GM21528 (cell line): Measurements from ENCODE around the gene MRPL43.
A peak's percentile ranks its signal among the peaks of the same experiment; 100 is the strongest.
"Not testable (repeated sequence)": the region's sequence is repeated elsewhere in the genome, so short reads cannot be mapped to it uniquely, and the experiment has no call there.

Experiments
- ATAC-seq: cut with Tn5 transposase; IDR thresholded peaks from one replicate; pipeline ENCODE4 v1.9.1; 2021; ENCODE audit warnings: mild to moderate bottlenecking, moderate library complexity; ENCODE audit not compliant: unreplicated experiment, low FRiP score

Gene MRPL43

DNA sequence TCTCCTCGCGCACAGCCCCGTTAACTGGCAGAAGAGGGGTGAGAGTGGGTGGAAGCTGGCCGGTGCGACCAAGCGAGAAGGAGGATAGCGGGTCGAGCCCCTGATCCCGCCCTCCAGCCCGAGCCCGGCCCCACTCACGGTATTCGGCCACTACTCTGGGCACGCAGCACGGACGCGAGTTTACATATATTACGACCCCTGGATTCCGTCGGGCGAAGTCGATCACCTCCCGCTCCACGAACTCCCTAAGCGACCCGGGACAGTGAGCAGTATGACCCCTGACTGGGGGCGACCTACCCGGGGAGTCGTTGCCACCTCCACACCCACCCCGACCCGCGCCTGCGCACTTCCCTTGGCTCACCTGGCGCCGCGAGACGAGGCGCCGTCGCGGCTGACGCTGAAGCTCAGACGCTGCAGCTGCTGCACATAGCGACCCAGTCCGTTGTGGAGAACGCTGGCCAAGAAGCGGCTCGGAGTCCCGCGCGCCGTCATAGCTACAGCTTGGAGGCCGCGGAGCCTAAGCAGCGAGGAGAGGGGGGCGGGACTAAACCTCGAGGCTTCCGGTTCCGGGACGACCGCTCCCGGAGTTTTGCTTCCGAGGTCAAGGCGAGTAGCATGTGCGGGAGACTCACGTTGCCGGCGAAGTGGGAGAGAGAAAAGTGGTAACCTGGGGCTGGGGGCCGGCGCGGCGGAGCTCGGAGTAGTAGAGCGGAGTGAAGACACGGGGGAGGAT, at the start of gene MRPL43, which contains the start of gene TWNK:
Gene MRPL43 (minus strand): TSS at position 546 of the 733 bp plus-strand sequence. CDS start 54 bp downstream, at position 492.
Gene TWNK (plus strand): TSS at position 592 of the 733 bp plus-strand sequence. CDS start 668 bp downstream, outside the sequence.
- ATAC-seq: peak; percentile 85

DNA sequence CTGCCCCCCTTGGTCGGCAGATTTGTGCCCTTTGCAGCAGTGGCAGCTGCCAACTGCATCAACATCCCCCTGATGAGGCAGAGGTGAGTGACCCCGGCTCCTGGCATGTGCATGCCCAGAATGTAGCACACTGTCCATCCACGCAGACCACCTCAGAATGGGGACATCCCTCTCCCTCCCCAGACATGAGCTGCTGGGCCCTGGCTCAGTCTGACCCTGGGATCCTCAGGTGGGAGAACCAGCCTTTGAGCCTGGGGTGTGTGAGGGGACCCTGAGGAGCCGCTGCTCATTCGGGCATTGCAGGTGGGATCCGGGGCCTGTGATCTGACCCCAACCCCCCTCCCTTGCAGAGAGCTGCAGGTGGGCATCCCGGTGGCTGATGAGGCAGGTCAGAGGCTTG, 49.4 kb upstream of the MRPL43 start:
- no peak for ATAC-seq

DNA sequence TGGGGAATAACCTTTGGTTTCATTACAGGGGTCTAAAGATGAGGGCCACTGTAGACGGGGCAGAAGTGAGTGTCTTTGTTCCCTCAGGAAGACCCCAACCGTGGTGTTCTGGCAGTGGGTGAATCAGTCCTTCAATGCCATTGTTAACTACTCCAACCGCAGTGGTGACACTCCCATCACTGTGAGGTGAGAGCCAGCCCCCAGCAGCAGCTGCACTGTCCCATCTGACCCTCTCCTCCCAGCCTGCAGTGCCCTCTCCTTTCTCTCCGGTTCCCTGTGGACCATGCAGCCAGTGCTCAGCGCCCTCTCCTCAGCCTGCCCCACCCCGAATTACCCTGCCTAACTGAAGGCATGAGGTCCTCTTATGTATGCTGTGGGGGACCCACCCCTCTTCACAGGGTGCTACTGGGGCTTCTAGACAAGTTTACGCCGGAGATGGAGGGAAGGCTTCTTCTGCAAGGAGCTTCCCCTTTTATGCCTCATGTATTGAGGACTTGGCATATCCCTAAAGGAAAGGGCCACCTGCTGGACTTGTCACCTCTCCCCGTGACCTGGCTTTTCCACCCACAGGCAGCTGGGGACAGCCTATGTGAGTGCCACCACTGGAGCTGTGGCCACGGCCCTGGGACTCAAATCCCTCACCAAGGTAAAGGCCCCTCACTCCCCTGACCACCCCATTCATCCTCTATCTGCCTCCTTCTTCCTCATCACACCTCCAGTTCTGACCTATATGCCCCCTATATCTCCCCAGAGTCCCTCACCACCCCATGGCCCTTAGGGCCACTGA, 48.8 kb upstream of the MRPL43 start:
- no peak for ATAC-seq

DNA sequence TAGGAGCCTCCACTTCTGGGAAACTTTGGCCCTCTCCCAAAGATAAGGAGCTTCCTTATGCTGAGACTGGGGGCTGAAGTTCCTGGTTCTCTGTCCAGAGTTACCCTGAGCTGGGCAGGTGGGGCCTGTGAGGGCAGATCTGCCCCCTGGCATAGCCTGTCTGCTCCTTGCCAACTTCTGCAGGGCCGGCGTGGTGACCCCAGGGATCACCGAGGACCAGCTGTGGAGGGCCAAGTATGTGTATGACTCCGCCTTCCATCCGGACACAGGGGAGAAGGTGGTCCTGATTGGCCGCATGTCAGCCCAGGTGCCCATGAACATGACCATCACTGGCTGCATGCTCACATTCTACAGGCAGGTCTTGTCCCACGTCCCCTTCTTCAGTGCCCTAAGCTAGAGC, 48.0 kb upstream of the MRPL43 start:
- ATAC-seq: no peak

- not testable (repeated sequence) for ATAC-seq
Measured at GRCh38 chr10:101034404-101034803, 47.1 kb upstream of the MRPL43 start.

- ATAC-seq: no peak
Measured at GRCh38 chr10:101033276-101033675, 46.0 kb upstream of the MRPL43 start.

GRCh38 chr10:101032637-101033224, 45.4 kb upstream of the MRPL43 start:
- ATAC-seq: no peak

GRCh38 chr10:101031796-101032636, 44.7 kb upstream of the MRPL43 start:
- no peak for ATAC-seq

- ATAC-seq: peak; percentile 86
Measured at GRCh38 chr10:101031128-101031795, 44.0 kb upstream of the MRPL43 start, which contains the start of the genes PDZD7 and SFXN3. Gene PDZD7 (minus strand): TSS chr10:101031129. CDS start chr10:101030219, 910 bp downstream. Gene SFXN3 (plus strand): TSS chr10:101031234. CDS start chr10:101034695, 3,461 bp downstream.

GRCh38 chr10:101030496-101031127, 43.3 kb upstream of the MRPL43 start:
- ATAC-seq: no peak

DNA sequence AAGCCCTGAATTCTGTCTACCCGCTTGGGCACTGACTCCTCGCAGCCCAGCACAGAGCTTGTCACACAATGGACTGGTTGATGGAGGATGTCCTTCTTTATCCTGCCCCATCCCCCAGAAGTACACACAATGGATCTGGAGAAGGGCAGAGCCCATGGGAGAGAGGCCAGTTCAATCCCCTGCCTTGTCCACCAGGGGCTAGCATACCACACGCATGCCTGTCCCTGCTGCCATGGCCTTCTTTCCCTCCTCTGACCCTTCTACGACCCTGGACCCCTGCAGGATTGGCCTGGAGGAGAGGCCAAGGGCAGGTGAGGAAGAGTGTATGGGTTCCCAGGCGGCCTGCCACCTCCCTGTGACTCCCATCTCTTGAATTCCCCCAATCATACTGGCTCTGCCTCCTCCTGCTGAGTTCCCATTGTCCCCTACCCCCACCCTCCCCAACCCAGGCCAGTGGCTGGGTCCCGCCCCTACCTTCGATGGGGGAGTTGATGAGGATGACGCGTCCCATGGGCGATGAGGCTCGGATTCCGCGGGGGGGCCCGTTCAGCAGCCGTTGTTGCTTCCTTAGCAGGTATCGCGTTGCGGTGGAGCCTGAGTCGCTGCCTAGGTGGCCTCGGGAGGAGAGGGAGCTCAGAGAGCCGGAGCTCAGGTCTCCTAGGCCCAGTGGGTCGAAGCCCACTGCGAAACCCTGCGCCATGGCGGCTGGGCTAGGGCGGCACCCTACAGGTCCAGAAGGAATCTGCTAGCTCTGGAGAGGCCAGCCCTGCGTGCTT, 42.4 kb upstream of the MRPL43 start:
- ATAC-seq: no peak

- ATAC-seq: no peak
Measured at GRCh38 chr10:101028446-101029337, 41.4 kb upstream of the MRPL43 start.

DNA sequence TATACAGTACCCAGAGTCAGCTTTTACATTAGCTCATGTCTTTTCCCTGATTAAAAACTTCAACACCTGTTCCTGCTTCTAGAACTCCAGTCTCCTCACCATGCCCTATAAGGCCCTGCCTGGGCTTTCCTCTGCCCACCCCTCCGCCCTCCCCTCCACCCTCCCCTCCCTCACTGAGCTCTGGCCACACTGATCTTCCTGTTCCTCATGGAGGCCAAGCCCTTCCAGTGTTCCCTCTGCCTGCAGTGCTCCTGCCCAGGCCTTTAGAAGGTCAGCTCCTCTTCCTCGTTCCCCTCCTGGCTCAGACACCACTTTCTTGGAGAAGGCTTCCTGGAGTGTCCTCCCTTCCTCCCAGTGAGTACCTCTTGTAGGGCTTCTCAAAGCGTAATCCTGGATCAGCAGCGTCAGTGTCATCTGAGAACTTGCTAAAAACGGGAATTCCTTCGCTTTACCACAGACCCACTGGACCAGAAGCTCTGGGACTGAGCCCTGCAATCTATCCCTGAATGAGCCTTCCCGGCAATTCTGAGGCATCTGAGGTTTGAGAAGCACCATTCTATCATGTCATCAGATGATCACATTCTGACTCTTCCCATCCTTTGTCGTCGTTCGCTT, 39.9 kb upstream of the MRPL43 start:
- ATAC-seq: no peak

- ATAC-seq: no peak
Measured at GRCh38 chr10:101022967-101023705, 35.8 kb upstream of the MRPL43 start.

DNA sequence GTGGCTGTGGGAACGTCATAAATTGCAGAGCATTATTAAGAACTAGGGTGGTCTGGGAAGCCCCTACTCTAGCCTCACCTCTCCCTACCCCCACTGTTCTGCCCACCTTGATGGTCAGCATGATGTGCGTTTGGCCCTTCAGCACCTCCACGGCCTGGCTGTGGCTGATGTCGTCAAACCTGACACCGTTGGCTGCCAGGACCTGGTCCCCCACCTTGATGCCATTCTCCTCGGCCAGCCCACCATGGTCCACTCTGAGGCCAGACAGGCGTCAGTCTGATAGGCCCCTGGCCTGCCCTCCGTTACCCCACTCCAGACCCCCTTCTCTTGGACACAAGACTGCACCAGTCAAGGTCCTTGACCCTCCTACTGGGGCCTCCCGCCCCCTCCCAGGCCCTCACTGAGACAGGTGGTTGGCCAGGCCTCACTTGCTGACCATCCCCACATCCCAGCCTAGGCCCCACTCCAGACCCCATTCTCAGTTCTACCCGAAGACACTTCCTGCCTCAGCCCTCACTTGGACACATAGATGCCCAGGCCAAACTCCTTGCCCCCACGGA, 34.5 kb upstream of the MRPL43 start:
- ATAC-seq: no peak

- ATAC-seq: no peak
Measured at GRCh38 chr10:101021239-101021638, 33.9 kb upstream of the MRPL43 start.
